Fibroblast of mammary gland (primary cell): Measurements from ENCODE around the gene MAML3.

Experiments
- DNase-seq: peaks from one replicate; pipeline ENCODE4 v3.0.0-alpha.2; 2010; ENCODE audit warnings: low read depth
- H3K4me3 ChIP-seq: 2 replicates; pipeline ENCODE4 v1.5.1; 2011; ENCODE audit warnings: low read depth, mild to moderate bottlenecking, low read length, moderate library complexity; ENCODE audit not compliant: control insufficient read depth
- TF ChIP-seq, protein P1 (sequence below): conservative IDR thresholded peaks from 2 replicates; pipeline ENCODE4 v1.5.1; 2011; ENCODE audit warnings: low read depth, low read length, inconsistent platforms; ENCODE audit not compliant: control insufficient read depth, insufficient read depth

Gene MAML3

DNA sequence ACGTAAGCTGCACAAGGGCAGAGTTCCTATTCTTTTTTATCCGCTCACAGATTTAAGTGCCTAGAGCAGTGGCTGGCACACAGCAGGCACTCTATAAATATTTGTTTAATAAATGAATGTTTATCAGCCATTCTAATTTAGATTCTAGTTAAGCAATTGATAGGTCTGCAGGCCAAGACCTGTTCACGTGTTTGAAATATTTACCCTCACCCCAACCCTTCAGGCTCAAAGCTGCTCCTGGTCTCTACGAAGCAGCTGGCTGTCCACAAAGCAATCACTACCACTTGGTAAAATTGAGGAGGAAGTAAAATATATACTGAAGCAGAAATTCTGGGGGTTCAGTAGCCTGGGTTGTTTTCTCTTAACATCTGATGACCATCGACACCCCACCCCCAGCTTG lies 330.2 kb downstream of the MAML3 start:
- TF ChIP-seq, protein P1, sequence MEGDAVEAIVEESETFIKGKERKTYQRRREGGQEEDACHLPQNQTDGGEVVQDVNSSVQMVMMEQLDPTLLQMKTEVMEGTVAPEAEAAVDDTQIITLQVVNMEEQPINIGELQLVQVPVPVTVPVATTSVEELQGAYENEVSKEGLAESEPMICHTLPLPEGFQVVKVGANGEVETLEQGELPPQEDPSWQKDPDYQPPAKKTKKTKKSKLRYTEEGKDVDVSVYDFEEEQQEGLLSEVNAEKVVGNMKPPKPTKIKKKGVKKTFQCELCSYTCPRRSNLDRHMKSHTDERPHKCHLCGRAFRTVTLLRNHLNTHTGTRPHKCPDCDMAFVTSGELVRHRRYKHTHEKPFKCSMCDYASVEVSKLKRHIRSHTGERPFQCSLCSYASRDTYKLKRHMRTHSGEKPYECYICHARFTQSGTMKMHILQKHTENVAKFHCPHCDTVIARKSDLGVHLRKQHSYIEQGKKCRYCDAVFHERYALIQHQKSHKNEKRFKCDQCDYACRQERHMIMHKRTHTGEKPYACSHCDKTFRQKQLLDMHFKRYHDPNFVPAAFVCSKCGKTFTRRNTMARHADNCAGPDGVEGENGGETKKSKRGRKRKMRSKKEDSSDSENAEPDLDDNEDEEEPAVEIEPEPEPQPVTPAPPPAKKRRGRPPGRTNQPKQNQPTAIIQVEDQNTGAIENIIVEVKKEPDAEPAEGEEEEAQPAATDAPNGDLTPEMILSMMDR: no peak
- no peak for DNase-seq
- no peak overlapping the region for H3K4me3 ChIP-seq

- TF ChIP-seq, protein P1: no peak
- no peak overlapping the region for H3K4me3 ChIP-seq
- no peak for DNase-seq
Observed at GRCh38 chr4:139823345-139823744, 330.6 kb downstream of the MAML3 start.

- no peak overlapping the region for H3K4me3 ChIP-seq
- TF ChIP-seq, protein P1: no peak
- DNase-seq: no peak
Observed at GRCh38 chr4:139822391-139822790, 331.6 kb downstream of the MAML3 start.

GRCh38 chr4:139819082-139819481 lies 334.9 kb downstream of the MAML3 start:
- DNase-seq: no peak
- TF ChIP-seq, protein P1: no peak
- no peak overlapping the region for H3K4me3 ChIP-seq

DNA sequence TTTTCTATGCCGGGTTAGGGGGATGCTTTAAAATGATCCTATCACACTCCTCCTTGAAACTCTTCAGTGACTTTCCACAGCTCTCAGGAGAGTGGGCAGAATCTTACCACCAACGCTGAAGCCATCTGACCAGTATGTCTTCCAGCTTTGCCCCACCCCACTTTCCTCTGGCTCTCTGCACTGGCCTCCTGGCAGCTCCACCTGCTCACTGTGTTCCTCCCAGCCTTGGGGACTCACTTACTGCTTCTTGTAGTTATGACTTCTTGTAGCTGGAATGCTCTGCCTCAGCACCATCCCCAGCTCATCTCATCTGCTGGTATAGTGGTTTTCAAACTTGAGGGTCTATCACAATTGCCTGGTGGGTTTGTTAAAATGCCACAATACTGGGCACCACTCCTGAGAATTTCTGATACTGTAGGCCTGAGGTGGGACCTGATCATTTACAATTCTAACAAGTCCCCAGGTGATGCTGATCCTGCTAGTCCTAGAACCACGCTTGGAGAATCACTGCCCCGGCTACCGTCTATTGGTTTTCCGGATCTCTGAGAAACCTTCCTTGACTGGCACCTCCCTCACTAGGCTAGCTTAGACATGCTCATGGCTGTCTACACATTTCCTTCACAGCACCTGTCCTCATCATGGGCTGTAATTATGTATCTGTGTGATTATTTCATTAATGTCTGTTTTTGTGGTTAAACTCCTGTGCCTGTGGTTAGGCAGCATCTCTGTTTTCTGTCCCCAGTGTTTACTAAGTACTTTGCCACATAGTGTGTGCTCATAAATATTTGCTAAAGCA lies 336.1 kb downstream of the MAML3 start:
- no peak for DNase-seq
- TF ChIP-seq, protein P1: no peak
- no peak overlapping the region for H3K4me3 ChIP-seq

DNA sequence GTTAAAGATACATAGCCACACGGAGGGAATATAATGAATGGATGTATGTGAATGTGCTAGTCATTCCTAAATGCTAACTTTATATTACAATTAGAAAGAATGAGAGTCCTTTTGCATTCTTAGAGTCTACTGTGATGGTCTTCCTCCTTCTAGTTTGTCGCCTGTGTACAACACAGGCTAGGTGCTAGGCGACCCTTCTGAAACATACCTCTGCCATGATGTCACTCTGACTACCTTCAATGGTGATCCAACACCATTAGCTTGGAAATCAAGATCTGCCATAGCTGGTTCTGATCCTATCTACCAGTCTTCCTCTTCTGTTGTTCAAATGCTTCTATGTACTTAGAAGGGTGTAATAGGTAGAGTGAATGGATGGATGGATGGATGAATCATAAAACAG lies 337.1 kb downstream of the MAML3 start:
- no peak for DNase-seq
- TF ChIP-seq, protein P1: no peak
- H3K4me3 ChIP-seq: no peak overlapping the region
